Ovary (tissue), 3 donors: Measurements from ENCODE around the gene AUH.

Experiments
- CTCF ChIP-seq, 3 donors: fragments of 450-650 bp in 2 of 3; fragments of 200-600 bp in 1 of 3; IDR thresholded peaks; one replicate each; pipeline versions ENCODE4 v1.5.1 to v1.8.0; 2016 to 2022; ENCODE audit warnings: antibody characterized with exemption in 3 of 3, mild to moderate bottlenecking in 1 of 3
- EP300 ChIP-seq: sonication (generic); formaldehyde crosslinking; IDR thresholded peaks from one replicate; pipeline ENCODE4 v1.6.1; 2017; ENCODE audit warnings: antibody characterized with exemption
- POLR2A ChIP-seq: fragments of 450-650 bp; IDR thresholded peaks from one replicate; pipeline ENCODE4 v1.6.1; 2017; ENCODE audit warnings: antibody characterized with exemption, mild to moderate bottlenecking, moderate library complexity
- donor health status: DM: no; HTN: no; CAD: no.

- TF ChIP-seq CTCF (IDR thresholded peaks at IDR 0.05) (no peak), POLR2A (no peak), EP300 (no peak)
Measured at GRCh38 chr9:91348191-91348807, 13.4 kb downstream of the AUH start.
